NCI-H345 treated with DMSO at 0.1 percent for 48 hours (cell line): Measurements from ENCODE around the gene CDC37.

Experiments
- DNase-seq: peaks from one replicate; lab custom pipeline; 2025; ENCODE audit not compliant: unreplicated experiment; lab: John Stamatoyannopoulos, UW

Gene CDC37

DNA sequence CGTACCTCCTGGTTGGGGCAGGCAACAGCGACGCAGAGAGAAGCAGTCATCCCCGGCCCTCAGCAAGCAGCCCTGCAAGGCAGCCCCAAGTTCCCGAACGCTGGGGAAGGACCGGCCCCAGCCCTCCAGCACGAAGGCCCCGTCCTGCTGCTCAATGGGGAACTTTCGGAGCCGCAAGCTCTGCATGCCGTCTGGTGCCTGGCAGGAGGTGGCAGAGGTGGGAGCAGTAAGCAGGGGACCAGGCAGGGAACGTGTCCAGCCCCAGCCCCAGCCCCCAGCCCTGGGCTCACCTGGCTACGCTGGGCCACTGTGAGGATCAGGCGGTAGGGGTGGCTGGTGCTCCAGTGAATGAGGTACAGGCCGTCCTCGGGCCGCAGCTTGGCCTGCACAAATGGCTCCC lies 41.1 kb downstream of the CDC37 start:
- DNase-seq, result no peak

DNA sequence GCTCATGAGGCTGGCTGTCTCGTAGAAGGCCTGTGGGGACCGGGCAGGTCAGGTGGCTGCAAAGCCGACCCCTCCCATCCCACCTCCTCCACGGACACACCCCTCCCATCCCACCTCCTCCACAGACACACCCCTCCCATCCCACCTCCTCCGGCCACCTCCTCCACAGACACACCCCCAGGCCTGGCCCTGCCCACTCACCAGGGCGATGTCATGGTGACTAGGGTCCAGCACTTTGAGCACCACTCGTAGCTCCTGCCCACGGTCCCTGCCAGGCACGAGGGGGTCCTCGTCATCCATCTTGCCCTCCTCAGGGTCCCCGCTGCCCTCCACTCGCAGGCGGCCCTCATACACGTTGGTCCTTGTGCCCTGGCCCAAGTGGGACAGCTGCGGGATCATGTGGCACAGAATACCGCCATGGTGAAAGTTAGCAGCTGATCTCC lies 41.8 kb downstream of the CDC37 start:
- no peak for DNase-seq

DNA sequence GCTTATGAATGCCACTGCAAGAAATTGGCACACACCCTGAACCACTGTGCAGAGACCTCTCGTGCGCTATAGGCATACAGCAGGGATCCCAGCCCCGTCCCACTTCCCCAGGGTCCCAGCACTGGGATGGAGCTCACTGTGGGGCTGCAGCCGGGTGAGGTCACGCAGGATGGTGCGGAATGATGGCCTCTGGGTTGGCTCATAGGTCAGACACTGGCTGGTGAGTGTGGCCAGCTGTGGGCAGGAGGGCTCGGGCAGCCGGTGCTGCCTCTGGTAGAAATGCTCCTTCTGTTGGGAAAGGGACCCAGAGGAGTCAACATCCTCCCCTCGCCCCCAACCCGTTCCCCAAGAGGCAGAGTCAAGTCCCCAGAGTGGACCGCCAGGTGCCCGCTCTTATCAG lies 46.9 kb downstream of the CDC37 start:
- no peak for DNase-seq

GRCh38 chr19:10353793-10354391 lies 49.5 kb downstream of the CDC37 start:
- no peak for DNase-seq

DNA sequence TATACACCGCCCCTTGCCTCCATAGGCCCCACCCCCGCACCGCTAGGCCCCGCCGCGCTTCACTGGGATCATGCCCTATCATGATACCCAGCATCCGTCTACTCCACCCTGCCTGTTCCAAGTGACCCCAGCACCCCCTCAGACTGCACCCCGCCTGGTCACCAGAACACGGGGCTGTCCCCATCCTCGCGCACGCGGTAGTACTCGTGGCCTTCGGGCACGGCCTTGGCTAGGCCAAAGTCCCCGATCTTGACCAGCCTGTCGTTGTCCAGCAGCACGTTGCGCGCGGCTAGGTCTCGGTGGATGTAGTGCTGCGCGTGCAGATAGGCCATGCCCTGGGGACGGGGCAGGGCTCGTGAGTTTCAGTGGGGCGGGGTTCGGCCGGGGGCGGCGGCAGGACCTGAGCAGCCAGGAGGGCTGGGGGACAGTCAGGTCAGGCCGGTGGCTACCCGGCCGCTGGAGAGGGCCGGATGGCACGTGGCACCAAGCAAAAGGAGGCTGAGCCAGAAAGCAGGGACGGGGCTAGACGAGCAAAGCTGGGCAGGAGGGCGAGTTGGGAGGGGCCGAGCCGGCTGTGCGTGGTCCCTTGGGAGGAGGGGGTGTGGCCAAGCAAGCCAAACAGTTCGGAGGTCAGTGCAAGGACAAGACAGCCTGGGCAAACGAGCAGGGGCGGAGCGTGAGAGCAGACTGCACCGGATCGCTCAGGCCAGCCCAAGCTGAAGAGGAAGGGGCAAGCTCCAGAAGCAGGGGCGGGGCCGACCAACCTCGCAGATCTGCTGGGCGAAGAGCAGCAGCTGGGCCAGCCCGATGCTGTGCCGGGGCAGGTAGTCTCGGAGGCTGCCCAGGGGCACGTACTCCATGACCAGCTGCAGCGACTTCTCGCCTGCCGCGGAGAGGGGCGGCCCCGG lies 50.3 kb downstream of the CDC37 start:
- no peak for DNase-seq

DNA sequence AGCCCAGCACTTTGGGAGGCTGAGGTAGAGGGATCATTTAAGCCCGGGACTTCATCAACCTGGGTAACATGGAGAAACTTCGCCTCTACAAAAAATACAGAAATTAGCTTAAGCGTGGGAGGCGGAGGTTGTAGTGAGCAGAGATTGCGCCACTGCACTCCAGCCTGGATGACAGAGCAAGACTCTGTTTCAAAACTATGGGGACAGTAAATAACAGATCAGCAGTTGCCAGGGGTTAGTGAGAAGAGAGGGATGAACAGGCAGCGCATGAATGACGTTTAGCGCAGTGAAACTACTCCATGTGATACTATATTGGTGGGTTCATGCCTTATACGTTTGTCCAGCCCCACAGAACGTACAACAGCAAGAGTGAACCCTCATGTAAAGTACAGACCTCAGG lies 56.8 kb downstream of the CDC37 start:
- no peak for DNase-seq

- no peak for DNase-seq
These were observed 58.6 kb downstream of the CDC37 start for GRCh38 chr19:10344780-10345179.

DNA sequence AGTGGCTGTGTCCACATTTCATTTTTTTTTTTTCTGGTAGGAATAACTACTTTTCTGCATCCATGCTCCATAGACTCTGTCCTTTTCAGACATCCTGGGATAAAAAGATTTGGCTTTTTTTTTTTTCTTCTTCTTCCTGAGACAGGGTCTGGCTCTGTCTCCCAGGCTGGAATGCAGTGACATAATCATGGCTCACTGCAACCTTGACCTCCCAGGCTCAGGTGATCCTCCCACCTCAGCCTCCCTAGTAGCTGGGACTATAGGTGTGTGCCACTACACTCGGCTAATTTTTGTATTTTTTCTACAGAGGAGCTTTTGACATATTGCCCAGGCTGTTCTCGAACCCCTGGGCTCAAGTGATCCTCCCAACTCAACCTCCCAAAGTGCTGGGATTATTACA lies 59.8 kb downstream of the CDC37 start:
- no peak for DNase-seq
